Activated CD4-positive, alpha-beta T cell treated with anti-CD3 and anti-CD28 coated beads, Interleukin-2, amount 50 U/mL, for 4 hours (primary cell): Measurements from ENCODE around the gene CAMK2A.

Experiments used
- DNase-seq, 2 experiments: peaks; one replicate each; pipeline ENCODE4 v3.0.0-alpha.2; 2020

CAMK2A gene

GRCh38 chr5:150289551-150290390, at the start of gene CAMK2A:
TSS of gene CAMK2A (minus strand) at chr5:150289773. CDS start at chr5:150289625, 148 bp downstream.
- DNase-seq, result no peak

GRCh38 chr5:150339165-150339564, 49.6 kb upstream of the CAMK2A start:
- DNase-seq, result no peak

GRCh38 chr5:150338546-150338945, 49.0 kb upstream of the CAMK2A start:
- DNase-seq, result no peak

GRCh38 chr5:150335778-150336177, 46.2 kb upstream of the CAMK2A start:
- no peak for DNase-seq

- DNase-seq, result no peak
These were observed 43.8 kb upstream of the CAMK2A start for GRCh38 chr5:150333400-150333799.

- no peak for DNase-seq
These were observed 40.6 kb upstream of the CAMK2A start for GRCh38 chr5:150329881-150330876.

- DNase-seq, result no peak
These were observed 39.5 kb upstream of the CAMK2A start for GRCh38 chr5:150329038-150329437.

GRCh38 chr5:150328515-150328914, 38.9 kb upstream of the CAMK2A start:
- no peak for DNase-seq

- no peak for DNase-seq
These were observed 37.6 kb upstream of the CAMK2A start for GRCh38 chr5:150327139-150327538.

GRCh38 chr5:150326707-150327106, 37.1 kb upstream of the CAMK2A start:
- no peak for DNase-seq

GRCh38 chr5:150325426-150325825, 35.9 kb upstream of the CAMK2A start:
- DNase-seq, result no peak

GRCh38 chr5:150323819-150324218, 34.2 kb upstream of the CAMK2A start:
- DNase-seq, result no peak

- no peak for DNase-seq
These were observed 33.5 kb upstream of the CAMK2A start for GRCh38 chr5:150323092-150323491.

GRCh38 chr5:150322202-150322601, 32.6 kb upstream of the CAMK2A start:
- no peak for DNase-seq

GRCh38 chr5:150321784-150322183, 32.2 kb upstream of the CAMK2A start:
- DNase-seq, result no peak

GRCh38 chr5:150321211-150321610, 31.6 kb upstream of the CAMK2A start:
- DNase-seq, result no peak

GRCh38 chr5:150320044-150320613, 30.6 kb upstream of the CAMK2A start:
- DNase-seq, result no peak

GRCh38 chr5:150319484-150319790, 29.9 kb upstream of the CAMK2A start:
- DNase-seq, result no peak

GRCh38 chr5:150318613-150319483, 29.3 kb upstream of the CAMK2A start:
- no peak for DNase-seq

- DNase-seq, result no peak
These were observed 27.8 kb upstream of the CAMK2A start for GRCh38 chr5:150317048-150318003.

GRCh38 chr5:150316320-150316719, 26.7 kb upstream of the CAMK2A start:
- no peak for DNase-seq
